NCI-H2107 (cell line): ENCODE data around the gene PRRX1.

Experiments used
- DNase-seq: peaks from one replicate; lab custom pipeline; 2025; lab: John Stamatoyannopoulos, UW

Gene PRRX1

GRCh38 chr1:170691258-170691657 lies 27.3 kb downstream of the PRRX1 start:
- no peak for DNase-seq

- DNase-seq, result no peak
Observed at GRCh38 chr1:170692866-170693575, 29.1 kb downstream of the PRRX1 start.

GRCh38 chr1:170694172-170694926 lies 30.4 kb downstream of the PRRX1 start:
- DNase-seq, result no peak

GRCh38 chr1:170695955-170696590 lies 32.1 kb downstream of the PRRX1 start:
- no peak for DNase-seq

- no peak for DNase-seq
Observed at GRCh38 chr1:170696591-170697290, 32.8 kb downstream of the PRRX1 start.

GRCh38 chr1:170697316-170697715 lies 33.4 kb downstream of the PRRX1 start:
- no peak for DNase-seq

DNA sequence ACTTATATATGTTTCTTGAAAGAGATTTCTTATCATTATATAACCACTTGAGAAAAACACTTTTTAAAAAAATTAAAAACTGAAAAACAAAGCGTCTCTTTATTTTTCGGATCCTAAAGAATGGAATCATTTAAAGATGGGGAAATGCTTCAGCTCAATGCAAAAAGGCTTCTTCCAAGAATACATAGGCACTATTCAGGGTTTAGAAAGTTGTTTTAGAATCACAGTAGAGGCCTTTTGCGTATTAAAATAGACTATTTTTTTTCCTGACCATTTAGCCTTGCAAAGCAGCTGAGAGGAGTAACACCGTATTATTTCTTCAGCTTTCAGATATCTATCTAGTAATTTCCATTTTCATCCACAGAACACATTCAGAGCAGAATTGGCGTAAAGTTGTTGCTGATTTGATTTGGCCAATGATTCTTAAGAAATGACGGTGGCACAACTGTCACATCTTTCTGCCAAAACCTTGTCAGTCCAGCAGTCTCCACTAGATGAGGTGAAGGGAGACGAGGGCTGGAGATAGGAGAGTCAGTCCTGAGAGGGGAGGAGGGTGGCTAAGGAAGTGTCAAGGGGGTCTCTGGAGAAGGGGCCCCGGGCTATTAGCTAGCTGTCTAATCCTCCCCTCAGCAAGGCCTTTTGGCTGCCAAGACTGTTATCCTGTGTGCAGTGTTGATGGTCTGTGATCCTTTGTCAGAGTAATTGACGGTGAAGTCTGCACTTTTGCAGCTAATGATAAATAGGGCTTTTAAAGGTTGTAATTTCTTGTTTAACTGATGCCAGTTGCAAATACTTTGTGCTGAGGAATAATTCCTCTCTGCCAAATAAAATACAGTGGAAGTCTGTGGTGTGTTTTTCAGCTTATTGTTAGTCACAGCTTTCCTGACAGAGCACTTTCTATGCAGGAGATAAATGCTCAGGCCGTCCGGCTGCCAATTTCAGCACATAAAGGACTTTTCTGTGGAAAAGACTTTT lies 34.7 kb downstream of the PRRX1 start:
- no peak for DNase-seq

DNA sequence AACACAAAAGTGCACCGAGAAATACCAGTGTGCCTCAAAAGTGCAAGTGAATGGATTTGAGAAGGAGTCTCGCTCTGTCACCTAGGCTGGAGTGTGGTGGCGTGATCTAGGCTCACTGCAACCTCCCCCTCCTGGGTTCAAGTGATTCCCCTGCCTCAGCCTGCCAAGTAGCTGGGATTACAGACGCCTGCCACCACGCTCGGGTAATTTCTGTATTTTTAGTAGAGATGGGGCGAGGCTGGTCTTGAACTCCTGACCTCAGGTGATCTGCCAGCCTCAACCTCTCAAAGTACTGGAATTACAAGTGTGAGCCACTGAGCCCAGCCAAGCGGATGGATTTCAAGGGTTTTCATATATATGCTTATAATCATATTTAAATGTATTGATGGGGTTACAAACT lies 35.8 kb downstream of the PRRX1 start:
- DNase-seq, result no peak

- no peak for DNase-seq
Observed at GRCh38 chr1:170700842-170701615, 37.1 kb downstream of the PRRX1 start.

DNA sequence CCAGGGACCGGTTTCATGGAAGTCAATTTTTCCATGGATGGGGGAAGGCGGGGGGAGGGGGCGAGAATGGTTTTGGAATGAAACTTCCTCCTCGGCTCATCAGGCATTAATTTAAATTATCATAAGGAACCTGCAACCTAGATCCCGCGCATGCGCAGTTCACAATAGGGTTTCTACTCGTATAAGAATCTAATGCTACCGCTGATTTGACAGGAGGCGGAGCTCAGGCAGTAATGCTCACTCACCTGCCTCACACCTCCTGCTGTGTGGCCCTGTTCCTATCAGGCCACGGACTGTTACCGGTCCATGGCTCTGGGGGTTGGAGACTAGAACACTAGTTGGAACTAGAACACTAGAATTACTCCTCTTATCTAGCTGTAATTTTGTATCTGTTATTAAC lies 38.0 kb downstream of the PRRX1 start:
- no peak for DNase-seq

DNA sequence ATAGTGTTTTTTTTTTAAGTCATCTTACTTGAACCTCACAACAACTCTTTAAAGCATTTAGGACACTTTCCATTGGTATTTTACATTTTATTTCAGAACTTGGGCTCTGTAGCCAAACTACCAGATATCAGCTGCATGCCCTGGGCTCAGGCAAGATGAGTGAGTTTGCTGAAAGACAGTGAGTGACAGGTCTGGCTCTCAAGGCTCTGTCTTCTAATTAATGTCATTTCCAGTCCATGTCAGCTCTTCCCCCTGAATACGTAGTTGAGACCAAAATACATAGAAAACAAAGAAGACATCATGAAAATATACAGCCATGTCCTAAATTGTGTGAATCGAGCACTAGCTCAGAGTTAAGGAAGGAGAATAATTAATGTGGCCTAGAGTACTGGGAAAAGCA lies 39.7 kb downstream of the PRRX1 start:
- DNase-seq, result no peak

DNA sequence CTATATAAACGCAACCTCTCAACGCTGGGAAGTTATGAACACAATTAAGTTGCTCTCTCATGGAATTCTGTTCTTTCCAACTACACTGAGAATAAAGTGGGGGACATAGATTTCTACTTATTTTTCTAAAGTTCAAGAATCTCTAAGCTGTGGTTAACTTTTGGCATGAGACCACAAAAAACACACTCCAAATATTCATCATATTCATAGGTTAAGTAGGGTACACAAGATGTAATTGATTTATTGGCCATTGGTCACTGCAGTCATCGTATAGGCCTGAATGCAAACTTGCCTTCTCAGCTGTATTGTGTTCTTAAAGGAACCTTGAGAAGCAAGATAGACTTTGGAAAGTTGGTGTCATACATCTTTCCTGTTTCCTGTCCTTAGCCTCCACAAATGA lies 40.3 kb downstream of the PRRX1 start:
- DNase-seq, result no peak

- DNase-seq, result no peak
Observed at GRCh38 chr1:170705981-170706380, 42.0 kb downstream of the PRRX1 start.

- no peak for DNase-seq
Observed at GRCh38 chr1:170707117-170707516, 43.2 kb downstream of the PRRX1 start.

- DNase-seq, result no peak
Observed at GRCh38 chr1:170707959-170708655, 44.2 kb downstream of the PRRX1 start.

DNA sequence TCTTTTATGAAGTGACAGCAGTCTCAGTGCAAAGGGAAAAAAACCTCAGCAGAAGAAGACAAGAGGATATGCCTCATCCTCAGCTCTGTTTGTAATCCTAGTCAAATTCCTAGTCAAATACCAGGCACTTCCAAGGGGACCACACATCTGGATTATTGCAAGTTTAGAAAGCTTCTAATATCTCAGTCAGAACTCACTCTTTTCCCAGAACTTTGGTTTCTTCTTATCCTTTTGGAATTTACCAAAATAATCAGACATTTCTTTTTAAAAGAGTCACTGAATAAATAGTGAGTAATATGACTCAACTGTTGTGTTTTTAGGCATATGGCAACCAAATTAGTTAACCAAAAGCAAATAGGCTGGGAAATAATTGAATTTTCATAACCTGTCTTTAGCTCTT lies 47.8 kb downstream of the PRRX1 start:
- DNase-seq, result no peak

- DNase-seq, result no peak
Observed at GRCh38 chr1:170714163-170714562, 50.2 kb downstream of the PRRX1 start.

- no peak for DNase-seq
Observed at GRCh38 chr1:170714938-170715337, 51.0 kb downstream of the PRRX1 start.

DNA sequence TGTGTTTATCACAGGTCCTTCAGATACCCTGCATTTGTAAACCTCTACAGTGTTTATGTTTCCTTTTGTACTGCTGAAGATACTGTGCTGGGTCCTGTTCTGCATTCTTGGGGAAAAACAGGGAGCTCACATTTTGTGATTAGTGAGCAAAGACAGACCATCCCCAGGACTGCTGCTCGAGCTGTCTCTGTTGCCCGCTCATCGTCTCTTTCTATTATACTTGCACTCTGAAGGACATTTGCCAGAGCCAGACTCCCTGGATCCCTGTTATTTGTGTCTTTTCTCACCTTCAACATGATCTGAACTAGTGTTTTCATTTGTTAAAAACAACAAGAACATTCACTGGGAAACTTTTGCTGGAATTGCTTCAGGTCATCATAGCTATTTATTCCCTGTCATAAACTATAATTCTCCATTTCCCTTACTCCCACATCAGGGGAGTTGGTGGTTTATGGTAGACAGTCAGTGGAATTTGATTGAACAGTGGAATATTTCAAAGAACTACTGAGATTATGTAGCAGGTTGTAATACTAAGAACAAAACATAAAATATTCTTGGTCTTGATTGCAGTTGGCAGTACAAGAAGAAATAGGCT lies 53.0 kb downstream of the PRRX1 start:
- no peak for DNase-seq

DNA sequence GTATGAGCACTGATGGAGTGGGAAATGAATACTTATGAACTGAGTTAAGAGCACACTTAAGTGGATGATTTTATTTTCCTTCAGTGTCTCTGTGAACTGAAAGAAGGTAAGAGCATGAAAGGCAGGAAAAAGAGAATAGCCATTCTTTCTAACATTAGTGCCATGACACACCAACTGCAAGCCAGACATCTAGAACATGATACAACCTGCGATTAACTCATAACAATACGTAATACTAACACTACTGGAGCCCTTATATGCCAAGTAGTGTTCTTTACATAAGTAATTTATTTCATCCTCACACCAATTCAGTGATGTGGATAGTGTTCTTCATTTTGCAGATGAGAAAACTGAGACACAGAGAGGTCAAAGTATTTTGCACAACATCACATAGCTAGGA lies 56.7 kb downstream of the PRRX1 start:
- no peak for DNase-seq
